T-helper 2 cell treated with Interferon-gamma antibody and Interleukin-4, amounts not matched to agents 100 ng/mL and 5 ng/mL, for 36 hours (primary cell): Measurements from ENCODE around the gene TRIM71. TPM values are rescaled to one million over a fixed set of nuclear protein-coding genes. Genes with fewer than 3 reads are reported as not detected.

Experiments used
- intact Hi-C: fragments of 100-400 bp; cut with micrococcal nuclease; formaldehyde crosslinking; loops from one replicate; pipeline ENCODE4 v1.15.1; 2023
- total RNA-seq: library from RNA; stranded (reverse); gene quantifications from 2 replicates; pipeline ENCODE4 v1.2.3, GENCODE V29; 2022

Gene TRIM71
- total RNA-seq, 1 donor from 2014 or later: not detected

- intact Hi-C loops: no loop called here
Measured at GRCh38 chr3:32922078-32922477, 104.3 kb downstream of the TRIM71 start.

- intact Hi-C loops: loop anchor here (5.0 kb wide), 1 partner anchor 148 kb away; no protein-coding TSS in a partner anchor
Measured at GRCh38 chr3:32930161-32930560, 112.4 kb downstream of the TRIM71 start.

GRCh38 chr3:32931273-32931672 is 113.5 kb downstream of the TRIM71 start:
- intact Hi-C loops: loop anchor here (5.0 kb wide), 1 partner anchor 149 kb away; no protein-coding TSS in a partner anchor

GRCh38 chr3:32934150-32934742 is 116.4 kb downstream of the TRIM71 start:
- intact Hi-C loops: loop anchor here (1.0 to 5.0 kb wide), 3 partner anchors 152 to 424 kb away; no protein-coding TSS in a partner anchor

GRCh38 chr3:32937331-32937730 is 119.5 kb downstream of the TRIM71 start:
- intact Hi-C loops: no loop called here

GRCh38 chr3:32939531-32940284 is 121.9 kb downstream of the TRIM71 start:
- intact Hi-C loops: loop anchor here (10.0 kb wide), 1 partner anchor 775 kb away; the partner anchor contains the start of gene CLASP2

GRCh38 chr3:32940726-32941125 is 122.9 kb downstream of the TRIM71 start:
- intact Hi-C loops: loop anchor here (10.0 kb wide), 1 partner anchor 774 kb away; the partner anchor contains the start of gene CLASP2

- intact Hi-C loops: loop anchor here (10.0 kb wide), 1 partner anchor 770 kb away; the partner anchor contains the start of gene CLASP2
Measured at GRCh38 chr3:32945136-32945535, 127.3 kb downstream of the TRIM71 start.

GRCh38 chr3:32945598-32945997 is 127.8 kb downstream of the TRIM71 start:
- intact Hi-C loops: loop anchor here (10.0 kb wide), 1 partner anchor 769 kb away; the partner anchor contains the start of gene CLASP2

GRCh38 chr3:32946973-32947788 is 129.4 kb downstream of the TRIM71 start:
- intact Hi-C loops: loop anchor here (1.0 to 10.0 kb wide), 5 partner anchors 83 to 768 kb away; partner anchors contain the start of gene CLASP2

Other genes starting within 250 kb of the TRIM71 start
- gene DYNC1LI1, start 247.1 kb upstream of the TRIM71 start, total RNA-seq: 29.1 and 30.5 TPM in 2 replicates
- 48.5 and 62.3 TPM in 2 replicates for gene CNOT10, start 132.8 kb upstream of the TRIM71 start, total RNA-seq
- 175 and 177 TPM in 2 replicates for gene CCR4, start 133.6 kb downstream of the TRIM71 start, total RNA-seq